Gastroesophageal sphincter (tissue), 4 donors: ENCODE results near the gene CCDC122. TPM values are rescaled to one million over a fixed set of nuclear protein-coding genes. Genes with fewer than 3 reads are reported as not detected.

ENCODE experiments used
- ATAC-seq: fragments of 150-250 bp; one replicate; pipeline ENCODE4 v1.9.1; 2016; ENCODE audit warnings: mild to moderate bottlenecking, moderate library complexity
- H3K27ac ChIP-seq, 4 donors: fragments of 200-600 bp; sonication (generic) in 3 of 4; 1 replicate in 3 of 4; 2 replicates in 1 of 4; pipeline ENCODE4 v1.5.1; 2016 to 2019
- H3K27me3 ChIP-seq: fragments of 200-600 bp; sonication (generic); one replicate; pipeline ENCODE4 v1.5.1; 2019
- H3K36me3 ChIP-seq, 2 donors: fragments of 200-600 bp; sonication (generic); one replicate each; pipeline ENCODE4 v1.5.1; 2019; ENCODE audit warnings: control low read depth in 1 of 2
- H3K4me1 ChIP-seq, 3 donors: fragments of 200-600 bp; sonication (generic); 1 replicate in 2 of 3; 2 replicates in 1 of 3; pipeline ENCODE4 v1.5.1; 2016 to 2019; ENCODE audit warnings: control low read depth in 2 of 3
- H3K4me3 ChIP-seq, 2 donors: fragments of 200-600 bp; sonication (generic); one replicate each; pipeline ENCODE4 v1.5.1; 2019; ENCODE audit warnings: mild to moderate bottlenecking in 1 of 2, moderate library complexity in 1 of 2
- H3K9me3 ChIP-seq, 3 donors: fragments of 200-600 bp; sonication (generic); one replicate each; pipeline ENCODE4 v1.5.1; 2017 to 2019; ENCODE audit warnings: control low read depth in 2 of 3
- CTCF ChIP-seq, 4 experiments: fragments of 200-600 bp in 2 of 4; fragments of 450-650 bp in 2 of 4; sonication (generic) in 1 of 4; IDR thresholded peaks; one replicate each; pipeline ENCODE4 v1.5.1; 2017 to 2019; ENCODE audit warnings: antibody characterized with exemption in 4 of 4, mild to moderate bottlenecking in 2 of 4, moderate library complexity in 2 of 4
- EP300 ChIP-seq: sonication (generic); formaldehyde crosslinking; IDR thresholded peaks from one replicate; pipeline ENCODE4 v1.6.1; 2017; ENCODE audit warnings: antibody characterized with exemption, mild to moderate bottlenecking
- POLR2A ChIP-seq, 2 donors: fragments of 450-650 bp; IDR thresholded peaks; one replicate each; pipeline ENCODE4 v1.6.1; 2017; ENCODE audit warnings: antibody characterized with exemption in 2 of 2, mild to moderate bottlenecking in 2 of 2, moderate library complexity in 1 of 2
- POLR2AphosphoS5 ChIP-seq: sonication (generic); formaldehyde crosslinking; IDR thresholded peaks from one replicate; pipeline ENCODE4 v1.6.1; 2017; ENCODE audit warnings: antibody characterized with exemption
- WGBS, 2 donors: methylation state at CpG; one replicate each; pipeline ENCODE4 v1.1.5; 2018; ENCODE audit warnings: low coverage in 1 of 2; 5-methylcytosine and 5-hydroxymethylcytosine counted together
- total RNA-seq, 4 donors: library from RNA; depleted of rRNA; stranded (reverse); fragments of >200 nt; gene quantifications; one replicate each; pipeline ENCODE4 v1.1.0, GENCODE V29; 2016

CCDC122 gene
- total RNA-seq, 4 donors from 2014 or later, result 3.6 to 5.3 (median 4.0) TPM

GRCh38 chr13:43802511-43802910, 77.0 kb downstream of the CCDC122 start:
- H3K9me3 ChIP-seq, result no peaks in the 10 kb centered on the region
- peaks cover 0 to 8% (median 0%) of the 10 kb centered on the region in 3 donors for H3K4me1 ChIP-seq
- no peaks in the 10 kb centered on the region for H3K36me3 ChIP-seq
- no peak overlapping the region for H3K4me3 ChIP-seq
- no peaks in the 10 kb centered on the region for H3K27me3 ChIP-seq
- no peak for TF ChIP-seq POLR2A (IDR thresholded peaks at IDR 0.05)
- no peak for TF ChIP-seq CTCF (IDR thresholded peaks at IDR 0.05)
- H3K27ac ChIP-seq, result no peak overlapping the region
- no peak for ATAC-seq

GRCh38 chr13:43800828-43801227, 78.7 kb downstream of the CCDC122 start:
- 60 to 85% methylated on average over 3 of the region's 3 CpGs for WGBS, 2 donors
- no peaks in the 10 kb centered on the region for H3K27me3 ChIP-seq
- no peak overlapping the region for H3K4me3 ChIP-seq
- TF ChIP-seq POLR2AphosphoS5 (no peak), CTCF (IDR thresholded peaks at IDR 0.05) (no peak), EP300 (no peak), POLR2A (IDR thresholded peaks at IDR 0.05) (no peak)
- no peak overlapping the region for H3K27ac ChIP-seq
- no peaks in the 10 kb centered on the region for H3K36me3 ChIP-seq
- H3K9me3 ChIP-seq, result no peaks in the 10 kb centered on the region
- peaks cover 0 to 8% (median 0%) of the 10 kb centered on the region in 3 donors for H3K4me1 ChIP-seq
- ATAC-seq, result no peak

- WGBS, 2 donors, result 84 to 93% methylated on average over 4 of the region's 4 CpGs
- H3K9me3 ChIP-seq, result no peaks in the 10 kb centered on the region
- H3K27ac ChIP-seq, result no peak overlapping the region
- no peaks in the 10 kb centered on the region for H3K36me3 ChIP-seq
- TF ChIP-seq POLR2A (IDR thresholded peaks at IDR 0.05) (no peak), EP300 (no peak), POLR2AphosphoS5 (no peak), CTCF (IDR thresholded peaks at IDR 0.05) (no peak)
- no peak overlapping the region for H3K4me3 ChIP-seq
- no peaks in the 10 kb centered on the region for H3K27me3 ChIP-seq
- H3K4me1 ChIP-seq, result no peaks in the 10 kb centered on the region
- ATAC-seq, result no peak
Observed at GRCh38 chr13:43799191-43799590, 80.3 kb downstream of the CCDC122 start.

GRCh38 chr13:43797869-43798268, 81.7 kb downstream of the CCDC122 start:
- H3K27me3 ChIP-seq, result no peaks in the 10 kb centered on the region
- H3K36me3 ChIP-seq, result no peaks in the 10 kb centered on the region
- ATAC-seq, result no peak
- TF ChIP-seq CTCF (IDR thresholded peaks at IDR 0.05), result no peak
- TF ChIP-seq POLR2A (IDR thresholded peaks at IDR 0.05), result no peak
- TF ChIP-seq POLR2AphosphoS5, result no peak
- no peak for TF ChIP-seq EP300
- H3K4me1 ChIP-seq, result no peaks in the 10 kb centered on the region
- 49 to 77% methylated on average over 2 to 3 of the region's 3 CpGs for WGBS, 2 donors
- no peak overlapping the region for H3K4me3 ChIP-seq
- H3K9me3 ChIP-seq, result no peaks in the 10 kb centered on the region
- no peak overlapping the region for H3K27ac ChIP-seq

- WGBS, 2 donors, result 100% methylated on average over 1 of the region's 1 CpG
- Histone ChIP-seq H3K4me1 (no peaks in the 10 kb centered on the region), H3K27ac (no peak overlapping the region), H3K9me3 (no peaks in the 10 kb centered on the region), H3K36me3 (no peaks in the 10 kb centered on the region), H3K27me3 (no peaks in the 10 kb centered on the region), H3K4me3 (no peak overlapping the region)
- ATAC-seq, result no peak
- no peak for TF ChIP-seq EP300
- TF ChIP-seq POLR2A (IDR thresholded peaks at IDR 0.05), result no peak
- TF ChIP-seq CTCF (IDR thresholded peaks at IDR 0.05), result no peak
- no peak for TF ChIP-seq POLR2AphosphoS5
Observed at GRCh38 chr13:43797159-43797558, 82.4 kb downstream of the CCDC122 start.
